ENCODE data around the gene NME7. TPM values are rescaled to one million over a fixed set of nuclear protein-coding genes. Genes with fewer than 3 reads are reported as not detected.
A peak's percentile ranks its signal among the peaks of the same experiment; 100 is the strongest.
"Not testable (repeated sequence)": the region's sequence is repeated elsewhere in the genome, so short reads cannot be mapped to it uniquely, and the experiment has no call there.

NME7 gene, protein sequence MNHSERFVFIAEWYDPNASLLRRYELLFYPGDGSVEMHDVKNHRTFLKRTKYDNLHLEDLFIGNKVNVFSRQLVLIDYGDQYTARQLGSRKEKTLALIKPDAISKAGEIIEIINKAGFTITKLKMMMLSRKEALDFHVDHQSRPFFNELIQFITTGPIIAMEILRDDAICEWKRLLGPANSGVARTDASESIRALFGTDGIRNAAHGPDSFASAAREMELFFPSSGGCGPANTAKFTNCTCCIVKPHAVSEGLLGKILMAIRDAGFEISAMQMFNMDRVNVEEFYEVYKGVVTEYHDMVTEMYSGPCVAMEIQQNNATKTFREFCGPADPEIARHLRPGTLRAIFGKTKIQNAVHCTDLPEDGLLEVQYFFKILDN
- 40.9 TPM for total RNA-seq

DNA sequence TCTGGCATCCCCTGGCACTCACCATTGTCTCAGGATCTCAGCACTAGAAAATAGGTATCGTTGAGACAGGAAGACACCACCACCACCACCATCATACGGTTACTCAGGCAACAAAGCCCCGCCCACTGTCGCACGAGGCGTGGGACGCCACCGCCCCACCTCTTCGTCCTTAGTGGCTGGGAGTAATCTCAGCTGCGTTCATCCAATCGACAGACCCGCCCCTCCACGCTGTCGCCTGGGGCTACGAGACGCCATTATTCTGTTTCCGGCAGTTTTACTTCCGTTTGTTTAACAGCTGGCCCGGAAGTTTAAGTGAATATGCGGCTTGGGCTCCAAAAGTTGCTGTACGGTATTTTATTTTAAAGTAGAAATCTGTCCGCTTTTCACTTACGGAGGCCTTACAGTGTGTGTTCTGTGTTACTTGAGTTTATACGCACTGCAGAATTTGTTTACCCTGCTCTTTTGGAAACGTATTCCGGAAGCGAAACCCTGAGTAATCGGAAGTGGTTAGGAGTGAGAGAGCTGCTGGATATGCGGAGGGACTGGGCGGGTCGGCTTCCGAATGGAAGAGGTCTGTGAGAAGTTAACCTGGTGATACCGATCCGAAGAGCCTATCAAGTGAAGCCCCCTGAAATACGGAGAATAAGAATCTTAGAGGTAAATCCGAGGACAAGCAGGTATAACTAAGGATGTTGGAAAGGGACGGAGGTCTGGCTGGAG is at the start of gene NME7, which contains the start of gene BLZF1:
TSS of gene NME7 (minus strand) at position 112 of the 720 bp plus-strand sequence. CDS start at position 25, 87 bp downstream.
TSS of gene BLZF1 (plus strand) at position 510 of the 720 bp plus-strand sequence. CDS start 1,328 bp downstream, outside the sequence.
- DNase-seq, result peak; percentile 94

DNA sequence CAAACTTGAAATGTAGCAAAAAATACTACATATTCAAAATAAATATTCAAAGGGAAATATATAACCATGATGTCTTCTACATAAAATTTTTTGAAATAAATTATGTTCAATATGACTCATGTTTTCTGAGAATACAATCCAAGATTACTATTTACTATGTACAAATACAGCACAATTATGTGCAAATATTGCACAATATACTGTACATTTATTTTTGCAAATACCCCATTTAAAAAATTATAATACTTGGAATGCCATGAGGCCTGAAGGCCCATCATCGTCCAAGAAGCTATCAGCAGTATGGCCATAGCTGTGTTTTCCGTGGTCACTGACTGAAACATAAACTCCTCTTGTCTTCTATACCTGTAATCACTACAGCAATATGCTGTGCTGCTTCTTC is 47.4 kb upstream of the NME7 start:
- no peak for DNase-seq

DNA sequence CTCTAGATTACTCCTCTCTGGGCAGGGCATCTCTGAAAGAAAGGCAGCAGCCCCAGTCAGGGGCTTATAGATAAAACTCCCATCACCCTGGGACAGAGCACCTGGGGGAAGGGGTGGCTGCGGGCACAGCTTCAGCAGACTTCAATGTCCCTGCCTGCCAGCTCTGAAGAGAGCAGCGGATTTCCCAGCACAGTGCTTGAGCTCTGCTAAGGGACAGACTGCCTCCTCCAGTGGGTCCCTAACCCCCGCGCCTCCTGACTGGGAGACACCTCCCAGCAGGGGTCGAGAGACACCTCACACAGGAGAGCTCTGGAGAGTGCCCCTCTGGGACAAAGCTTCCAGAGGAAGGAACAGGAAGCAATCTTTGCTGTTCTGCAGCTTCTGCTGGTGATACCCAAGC is 40.7 kb upstream of the NME7 start:
- not testable (repeated sequence) for DNase-seq

DNA sequence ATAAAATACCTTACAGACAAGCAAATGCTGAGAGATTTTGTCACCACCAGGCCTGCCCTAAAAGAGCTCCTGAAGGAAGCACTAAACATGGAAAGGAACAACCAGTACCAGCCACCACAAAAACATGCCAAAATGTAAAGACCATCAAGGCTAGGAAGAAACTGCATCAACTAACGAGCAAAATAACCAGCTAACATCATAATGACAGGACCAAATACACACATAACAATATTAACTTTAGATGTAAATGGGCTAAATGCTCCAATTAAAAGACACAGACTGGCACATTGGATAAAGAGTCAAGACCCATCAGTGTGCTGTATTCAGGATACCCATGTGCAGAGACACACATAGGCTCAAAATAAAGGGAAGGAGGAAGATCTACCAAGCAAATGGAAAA is 35.0 kb upstream of the NME7 start:
- DNase-seq, result not testable (repeated sequence)

DNA sequence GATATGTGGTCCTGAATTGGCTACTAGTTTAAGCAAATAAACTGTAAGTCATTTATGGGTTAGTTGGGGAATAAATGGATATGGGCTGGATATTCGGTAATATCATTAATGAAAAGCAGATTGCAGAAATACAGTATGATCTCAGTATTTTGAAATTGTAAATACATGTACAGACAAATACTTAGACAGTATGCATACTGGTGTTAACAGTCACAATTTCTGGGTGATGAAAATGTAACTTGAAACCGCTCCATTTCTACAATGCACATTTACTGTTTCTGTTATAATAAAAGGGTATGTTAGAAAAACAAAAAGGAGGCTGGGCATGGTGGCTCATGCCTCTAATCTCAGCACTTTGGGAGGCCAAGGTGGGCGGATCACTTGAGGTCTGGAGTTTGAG is 28.4 kb upstream of the NME7 start:
- DNase-seq, result no peak

DNA sequence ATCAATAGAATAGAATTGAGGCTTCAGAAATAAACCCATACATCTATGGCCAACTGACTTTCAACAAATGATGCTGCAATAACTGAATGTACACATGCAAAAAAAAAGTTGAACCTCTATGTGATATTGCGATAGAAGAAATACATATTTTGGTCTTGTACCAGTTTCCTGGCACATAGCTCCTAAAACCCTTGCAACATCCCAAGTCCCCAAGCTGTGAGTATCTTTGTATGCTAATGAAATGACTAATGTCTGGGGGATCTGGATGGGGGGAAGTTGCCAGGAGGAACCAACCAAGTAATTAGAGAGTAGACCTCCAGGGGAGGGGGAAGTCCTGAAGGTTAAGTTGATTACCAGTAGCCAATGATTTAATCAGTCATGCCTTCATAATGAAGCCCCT is 24.8 kb upstream of the NME7 start:
- no peak for DNase-seq

DNA sequence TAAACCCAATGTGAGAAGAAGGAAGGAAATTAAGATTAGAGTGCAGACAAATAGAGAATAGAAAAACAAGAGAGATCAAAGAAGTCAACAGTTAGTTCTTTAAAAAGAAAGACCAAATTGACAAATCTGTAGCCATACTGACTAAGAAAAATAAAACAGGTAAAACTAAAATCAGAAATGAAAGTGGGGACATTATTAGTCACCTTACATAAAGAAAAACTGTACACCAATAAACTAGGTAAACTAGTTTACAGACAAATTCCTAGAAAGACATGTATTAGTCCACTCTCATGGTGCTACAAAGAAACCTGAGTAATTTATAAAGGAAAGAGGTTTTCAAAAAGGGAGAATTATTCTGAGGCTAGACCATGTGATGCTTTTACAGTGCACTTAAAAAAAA is 22.7 kb upstream of the NME7 start:
- DNase-seq, result no peak

DNA sequence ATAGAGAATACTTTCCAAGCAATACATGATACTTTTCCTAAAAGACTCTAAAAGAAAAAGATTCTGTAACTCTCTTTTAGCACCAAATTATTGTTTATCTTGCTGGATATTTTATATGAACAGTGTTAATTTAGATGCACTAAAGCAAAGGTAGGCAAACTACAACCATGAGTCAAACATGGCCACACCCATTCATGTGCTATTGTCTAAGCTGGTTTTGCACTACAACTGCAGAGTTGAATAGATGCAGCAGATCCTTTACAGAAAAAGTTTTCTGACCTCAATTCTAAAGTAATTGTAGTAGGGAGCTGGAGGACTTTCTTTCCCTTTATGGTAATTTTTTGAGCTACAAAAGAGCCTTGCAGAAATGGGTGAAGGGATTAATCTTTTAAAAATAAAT is 19.8 kb upstream of the NME7 start:
- DNase-seq, result no peak

DNA sequence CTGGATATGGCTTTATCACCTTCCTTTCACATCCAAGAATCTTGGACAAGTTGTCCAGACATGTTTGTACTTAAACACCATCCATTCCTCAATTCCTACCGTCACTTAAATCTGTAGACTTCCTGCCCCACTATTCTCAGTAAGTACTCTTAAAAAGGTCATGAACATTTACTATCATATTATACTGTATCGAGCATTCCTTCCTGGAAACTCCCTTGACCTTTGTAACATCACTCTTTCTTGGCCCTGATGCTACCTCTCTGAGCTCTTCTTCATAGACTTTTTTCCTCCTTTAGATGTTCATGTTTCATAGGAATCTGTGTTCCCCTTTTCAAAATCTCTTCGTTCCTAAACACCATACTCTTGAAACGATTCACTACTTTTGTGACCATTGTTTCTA is 15.9 kb upstream of the NME7 start:
- no peak for DNase-seq

DNA sequence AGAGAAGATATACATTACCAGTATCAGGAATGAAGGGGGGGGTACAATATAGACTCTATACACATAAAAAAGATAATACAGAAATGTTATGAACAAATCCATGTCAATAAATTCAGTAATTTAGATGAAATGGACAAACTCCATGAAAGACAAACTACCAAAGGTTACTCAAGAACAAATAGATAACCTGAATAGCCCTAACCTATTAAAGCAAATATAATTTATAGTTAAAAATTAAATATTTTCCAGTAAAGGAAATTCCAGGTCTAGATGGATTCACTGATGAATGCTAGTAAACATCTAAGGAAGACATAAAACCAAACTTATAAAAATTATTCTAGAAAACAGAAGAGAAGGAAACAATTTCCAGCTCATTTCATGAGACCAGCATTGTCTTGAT is 13.6 kb upstream of the NME7 start:
- no peak for DNase-seq

DNA sequence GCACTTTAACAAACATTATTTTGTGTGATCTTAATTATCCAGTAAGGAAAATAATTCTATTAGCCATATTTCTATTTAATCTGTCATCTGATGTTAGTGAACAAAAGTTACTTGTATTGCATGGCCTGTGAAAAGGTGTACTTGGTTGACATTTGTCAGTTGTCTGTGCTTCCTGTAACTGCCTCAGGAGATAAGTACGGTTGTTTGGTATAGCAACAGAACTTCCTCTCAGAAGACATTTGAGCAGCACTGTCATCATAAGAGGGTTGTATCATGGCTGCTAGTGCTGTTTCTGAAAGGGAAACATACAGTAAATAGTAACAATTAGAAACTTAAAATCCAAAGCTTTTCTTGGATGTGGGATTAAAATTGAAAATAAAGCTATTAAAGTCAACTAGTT is 3.8 kb upstream of the NME7 start:
- DNase-seq, result no peak

DNA sequence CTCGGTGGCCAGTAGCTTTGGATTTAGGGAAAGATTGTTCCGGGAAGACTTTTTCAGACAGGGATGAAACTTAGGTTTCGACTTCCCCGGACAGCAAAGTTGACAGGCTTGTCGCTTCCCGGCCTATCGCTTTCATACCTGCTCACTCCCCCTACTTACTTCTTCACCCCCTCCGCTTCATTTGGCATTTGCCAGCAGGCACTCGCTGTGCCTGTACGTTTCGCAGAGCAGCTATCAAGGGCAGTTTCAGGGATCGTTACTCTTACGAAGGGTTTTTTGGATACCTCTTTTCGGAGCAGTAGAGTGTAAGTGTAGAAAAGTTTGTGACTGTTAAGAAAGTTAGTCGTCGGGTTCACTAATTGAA is 791 bp upstream of the NME7 start:
- DNase-seq, result no peak

DNA sequence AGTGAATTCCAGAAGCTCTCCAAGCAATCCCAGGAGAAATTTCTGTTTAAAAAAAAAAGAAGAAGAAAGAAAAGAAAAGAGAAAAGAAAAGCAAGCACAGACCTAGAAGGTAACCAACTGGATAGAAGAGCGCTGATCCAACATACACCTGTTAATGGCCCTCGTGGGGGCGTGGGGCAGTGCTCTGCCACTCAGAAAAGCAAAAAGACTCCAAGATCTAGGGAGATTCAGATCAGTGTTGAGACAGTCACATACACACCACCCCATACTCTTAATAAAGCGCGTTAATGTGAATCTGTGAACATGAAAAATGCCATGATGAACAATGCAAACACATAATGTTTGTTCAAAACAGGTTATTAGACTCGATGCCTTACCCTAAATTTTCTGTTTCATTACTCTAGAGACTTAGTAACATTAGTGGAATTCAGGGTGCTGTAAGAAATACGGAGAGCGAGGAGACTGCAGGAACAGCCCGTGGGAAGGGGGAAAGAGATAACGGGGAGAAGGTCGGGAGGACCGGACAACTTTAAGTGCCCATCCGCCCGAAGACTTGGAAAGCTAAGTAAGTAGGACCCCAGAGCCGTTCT is 406 bp downstream of the NME7 start:
- DNase-seq, result no peak

DNA sequence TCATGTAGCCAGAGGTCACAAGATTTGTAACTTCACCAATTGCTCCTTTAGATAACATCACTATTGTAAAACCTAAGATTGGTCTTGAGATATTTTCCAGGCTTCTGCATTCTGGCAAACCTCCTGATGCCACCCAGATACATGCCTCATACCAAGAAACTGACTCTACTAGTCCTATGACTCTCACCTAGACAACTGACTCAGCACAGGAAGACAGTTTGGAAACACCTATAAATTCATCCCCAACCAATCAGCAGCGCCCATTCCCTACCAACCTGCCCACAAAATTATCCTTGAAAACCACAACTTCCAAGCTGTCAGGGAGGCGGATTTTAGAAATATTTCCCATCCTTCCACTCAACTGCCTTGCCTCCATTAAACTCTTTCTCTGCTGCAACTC is 2.6 kb downstream of the NME7 start:
- DNase-seq, result no peak

DNA sequence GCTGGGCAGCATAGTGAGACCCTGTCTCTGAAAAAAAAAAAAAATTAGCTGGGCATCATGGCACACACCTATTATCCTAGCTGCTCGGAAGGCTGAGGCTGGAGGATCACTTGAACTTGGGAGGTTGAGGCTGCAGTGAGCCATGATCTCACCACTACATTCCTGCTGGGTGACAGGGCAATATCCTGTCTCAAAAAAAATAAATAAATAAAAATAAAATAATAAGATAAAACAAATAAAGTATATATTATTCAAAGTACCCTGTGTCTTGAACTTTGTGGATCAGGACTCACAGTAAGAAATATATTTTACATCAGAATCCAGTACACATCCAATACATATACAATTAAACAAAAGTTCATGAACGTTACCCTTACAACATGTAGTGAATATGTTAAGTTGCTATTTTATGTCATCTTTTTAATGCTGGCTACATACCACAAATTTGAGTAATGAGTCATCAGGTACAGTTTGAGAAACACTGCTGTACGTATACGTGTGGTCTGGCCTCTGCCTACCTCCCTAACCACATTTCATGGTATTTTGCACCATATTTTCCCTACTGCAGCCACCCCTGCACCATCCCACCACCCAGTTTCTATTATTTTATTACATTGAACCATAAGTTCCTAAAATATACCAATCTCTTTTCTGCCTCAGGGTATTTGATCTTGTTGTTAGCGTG is 4.4 kb downstream of the NME7 start:
- DNase-seq, result no peak

DNA sequence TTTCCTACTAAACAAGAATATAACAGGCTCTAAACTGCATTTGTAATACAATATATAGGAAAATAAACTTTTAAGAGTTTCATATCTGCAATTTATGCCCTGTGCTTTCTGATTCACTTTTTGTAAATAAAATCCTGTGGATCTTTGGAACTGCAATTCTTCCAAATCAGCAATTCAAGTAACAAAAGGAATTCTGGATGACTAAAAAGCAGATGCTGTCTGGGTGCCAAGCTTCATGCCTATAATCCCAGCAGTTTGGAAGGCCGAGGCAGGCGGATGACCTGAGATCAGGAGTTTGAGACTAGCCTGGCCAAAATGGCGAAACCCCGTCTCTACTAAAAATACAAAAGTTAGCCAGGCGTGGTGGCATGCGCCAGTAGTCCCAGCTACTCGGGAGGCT is 6.3 kb downstream of the NME7 start:
- DNase-seq, result no peak

DNA sequence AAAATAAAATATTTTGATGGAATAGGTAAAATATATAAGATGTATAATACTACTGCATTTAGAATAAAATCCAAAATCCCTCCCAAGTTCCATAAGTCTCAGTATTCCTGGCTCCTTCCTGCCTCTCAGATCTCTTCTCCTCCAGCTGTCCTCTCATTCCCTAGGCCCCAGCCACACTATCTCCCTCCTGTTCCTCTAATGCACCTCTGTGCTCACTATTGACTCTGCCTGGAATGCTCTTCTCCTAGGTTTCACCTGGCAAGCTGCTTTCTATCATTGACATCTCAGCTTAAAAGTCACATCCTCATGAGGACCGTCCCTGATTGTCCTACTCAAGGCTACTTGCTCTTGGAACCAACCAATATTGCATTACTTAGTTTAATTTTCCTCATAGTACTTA is 7.2 kb downstream of the NME7 start:
- DNase-seq, result no peak

DNA sequence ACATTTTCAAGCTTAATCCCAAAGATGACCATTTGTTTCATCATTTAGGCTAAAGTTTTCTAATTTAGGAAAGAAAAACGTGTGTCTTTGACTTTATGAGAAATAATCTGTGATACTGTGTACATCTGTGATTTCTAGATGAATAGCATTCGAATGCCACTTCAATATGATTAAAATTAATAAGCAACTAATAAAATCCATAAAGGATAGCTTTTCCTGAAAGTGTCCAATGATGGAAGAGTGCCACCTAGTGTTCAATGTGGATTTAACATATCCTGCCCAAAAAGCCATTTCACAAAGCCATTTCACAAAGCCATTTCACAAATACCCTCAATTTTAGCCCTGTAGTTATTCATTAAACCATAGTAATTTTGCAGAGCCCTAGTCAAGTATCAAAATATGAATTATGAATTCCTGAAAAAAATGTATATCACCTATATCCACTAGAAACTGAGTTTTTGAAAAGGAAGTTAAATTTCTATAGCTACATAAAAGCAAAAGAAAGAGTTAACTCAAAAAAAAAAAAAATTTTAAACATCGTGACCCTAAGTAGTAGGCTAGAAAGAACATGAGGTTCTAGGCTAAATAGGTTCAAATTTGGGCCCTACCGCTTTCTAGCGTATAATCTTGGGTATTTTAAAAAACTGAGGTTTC is 19.1 kb downstream of the NME7 start:
- DNase-seq, result no peak

DNA sequence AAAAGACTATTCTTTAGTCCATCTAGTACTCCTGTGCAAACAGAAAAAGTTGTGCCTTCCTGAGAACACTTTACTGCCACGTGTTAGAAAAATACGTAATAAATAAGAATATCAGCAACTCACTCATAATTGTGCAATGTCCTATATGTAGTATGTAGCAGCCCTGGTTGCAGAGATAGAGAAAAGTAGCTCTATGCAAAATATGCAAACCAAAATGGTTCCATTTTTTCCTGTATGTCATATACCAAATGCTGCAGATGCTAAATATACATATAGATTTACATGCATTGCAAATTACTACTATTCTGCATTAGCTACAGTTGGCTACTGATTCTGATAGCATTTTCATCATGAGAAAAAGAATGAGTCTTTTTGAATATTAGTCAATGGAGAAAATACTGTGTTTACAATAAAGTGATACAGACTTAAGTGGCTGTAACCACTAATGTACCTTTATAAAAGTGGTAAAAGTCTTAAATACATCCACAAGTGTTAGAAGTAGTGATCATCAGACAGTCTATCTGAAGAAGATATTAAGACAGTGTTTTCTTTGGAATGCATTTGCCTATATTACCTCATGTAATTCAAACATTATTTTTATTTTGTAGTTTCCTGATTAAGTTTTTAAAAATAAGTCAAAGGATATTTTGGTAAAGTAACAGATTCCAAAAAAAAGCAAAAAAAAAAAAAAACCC is 19.8 kb downstream of the NME7 start:
- no peak for DNase-seq

DNA sequence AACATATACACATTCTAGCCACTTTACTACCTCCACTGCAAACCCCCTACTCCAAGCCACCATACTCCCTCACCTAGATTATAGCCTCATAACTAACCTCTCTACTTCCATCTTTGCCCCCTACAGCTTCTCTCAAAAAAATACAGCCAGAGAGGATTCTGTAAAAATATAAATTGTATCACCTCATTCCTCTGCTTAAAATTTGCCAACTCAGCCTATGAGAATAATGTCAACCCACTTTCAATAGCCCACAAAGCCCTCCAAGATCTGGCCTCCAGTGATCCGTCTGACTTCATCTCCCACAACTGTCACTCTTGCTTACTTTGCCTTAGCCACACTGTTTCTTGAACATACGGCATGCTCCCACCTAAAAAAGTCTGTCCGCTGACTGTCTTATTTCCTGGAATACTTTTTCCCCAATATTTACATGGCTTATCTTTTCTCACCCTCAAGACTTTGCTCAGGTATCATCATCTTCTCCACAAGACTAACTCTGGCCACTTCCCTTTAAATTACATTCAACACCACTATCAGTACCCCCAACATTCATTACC is 21.5 kb downstream of the NME7 start:
- no peak for DNase-seq

DNA sequence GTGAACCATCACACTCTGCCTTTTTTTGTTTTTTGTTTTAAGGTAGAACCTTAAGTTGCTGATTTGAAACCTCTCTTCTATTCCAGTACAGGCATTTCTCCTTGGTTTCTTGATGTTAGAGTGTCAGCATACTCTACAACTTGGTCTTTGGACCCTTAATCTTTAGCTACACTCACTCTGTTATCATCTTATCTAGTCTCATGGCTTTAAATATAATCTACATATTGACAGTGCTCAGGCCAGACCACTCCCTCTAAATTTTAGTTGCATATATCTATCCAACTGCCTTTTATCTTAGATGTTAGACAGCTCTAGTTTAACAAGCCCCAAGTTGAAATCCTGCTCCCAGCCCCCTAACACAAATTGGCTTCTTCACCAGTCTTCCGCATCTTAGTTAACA is 22.1 kb downstream of the NME7 start:
- no peak for DNase-seq

All from occipital lobe (tissue), 2 donors.